GM19238 (cell line): ENCODE results near the gene UBE2E2.

Source experiments
- DNase-seq: peaks from one replicate; pipeline ENCODE4 v3.0.0; 2011; ENCODE audit warnings: low spot score; ENCODE audit not compliant: insufficient read length

UBE2E2 gene

GRCh38 chr3:23435318-23435717, 232.2 kb downstream of the UBE2E2 start:
- no peak for DNase-seq

GRCh38 chr3:23435904-23436303, 232.8 kb downstream of the UBE2E2 start:
- no peak for DNase-seq

GRCh38 chr3:23437484-23438145, 234.5 kb downstream of the UBE2E2 start:
- DNase-seq, result no peak

- DNase-seq, result no peak
Measured at GRCh38 chr3:23438657-23439056, 235.5 kb downstream of the UBE2E2 start.

- DNase-seq, result no peak
Measured at GRCh38 chr3:23439080-23439479, 236.0 kb downstream of the UBE2E2 start.

GRCh38 chr3:23440416-23441294, 237.5 kb downstream of the UBE2E2 start:
- DNase-seq, result no peak

GRCh38 chr3:23442598-23443383, 239.7 kb downstream of the UBE2E2 start:
- no peak for DNase-seq

- DNase-seq, result no peak
Measured at GRCh38 chr3:23444386-23444785, 241.3 kb downstream of the UBE2E2 start.

GRCh38 chr3:23446301-23446700, 243.2 kb downstream of the UBE2E2 start:
- DNase-seq, result no peak

GRCh38 chr3:23448998-23449537, 245.9 kb downstream of the UBE2E2 start:
- DNase-seq, result no peak

GRCh38 chr3:23450051-23450450, 246.9 kb downstream of the UBE2E2 start:
- no peak for DNase-seq

GRCh38 chr3:23450806-23451205, 247.7 kb downstream of the UBE2E2 start:
- DNase-seq, result no peak

GRCh38 chr3:23452408-23452807, 249.3 kb downstream of the UBE2E2 start:
- DNase-seq, result no peak

GRCh38 chr3:23455084-23455483, 252.0 kb downstream of the UBE2E2 start:
- DNase-seq, result no peak

GRCh38 chr3:23455775-23456174, 252.6 kb downstream of the UBE2E2 start:
- no peak for DNase-seq

GRCh38 chr3:23457697-23458096, 254.6 kb downstream of the UBE2E2 start:
- DNase-seq, result no peak

- DNase-seq, result no peak
Measured at GRCh38 chr3:23459465-23459864, 256.3 kb downstream of the UBE2E2 start.

- DNase-seq, result no peak
Measured at GRCh38 chr3:23459889-23460546, 256.9 kb downstream of the UBE2E2 start.

GRCh38 chr3:23461069-23461468, 257.9 kb downstream of the UBE2E2 start:
- no peak for DNase-seq

- no peak for DNase-seq
Measured at GRCh38 chr3:23463791-23464190, 260.7 kb downstream of the UBE2E2 start.

GRCh38 chr3:23465569-23465968, 262.4 kb downstream of the UBE2E2 start:
- DNase-seq, result no peak
